H1 (cell line): ENCODE data around the gene CYP2C18. TPM values are rescaled to one million over a fixed set of nuclear protein-coding genes. Genes with fewer than 3 reads are reported as not detected.

Experiments used
- CTCF ChIA-PET: fragments of 300-600 bp; sonication (Branson Sonifier 250); formaldehyde crosslinking; loops from one replicate; lab custom pipeline; 2021; ENCODE audit not compliant: partially characterized antibody; lab: Charles Lee
- POLR2A ChIA-PET: fragments of 300-600 bp; sonication (Branson Sonifier 250); formaldehyde crosslinking; loops from one replicate; lab custom pipeline; 2021; ENCODE audit warnings: inconsistent platforms; ENCODE audit not compliant: partially characterized antibody; lab: Charles Lee
- DNase-seq, 2 experiments: peaks; one replicate each; pipeline versions ENCODE4 v3.0.0 to v3.0.0-alpha.2; 2010 to 2022; ENCODE audit warnings: low spot score in 2 of 2, low read depth in 1 of 2, mixed read lengths in 1 of 2
- FAIRE-seq: peaks from 2 replicates; lab custom pipeline; 2011; peaks lifted over from hg19 to GRCh38; lab: Jason Lieb, UNC
- H2AFZ ChIP-seq: 2 replicates; pipeline ENCODE4 v1.8.1; 2012; ENCODE audit warnings: low read length, inconsistent platforms
- H2AK5ac ChIP-seq: 2 replicates; pipeline ENCODE4 v1.6.1; 2013; ENCODE audit warnings: low read depth, low read length
- H2BK120ac ChIP-seq: replicated peaks from 2 replicates; pipeline ENCODE3; 2013; ENCODE audit warnings: low read depth, low read length, inconsistent platforms
- H2BK12ac ChIP-seq: 2 replicates; pipeline ENCODE4 v1.6.1; 2013; ENCODE audit warnings: low read depth, low read length
- H2BK15ac ChIP-seq: 2 replicates; pipeline ENCODE4 v1.6.1; 2013; ENCODE audit warnings: low read length
- H2BK20ac ChIP-seq: 2 replicates; pipeline ENCODE4 v1.6.1; 2013; ENCODE audit warnings: low read length
- H2BK5ac ChIP-seq: 2 replicates; pipeline ENCODE4 v1.6.1; 2013; ENCODE audit warnings: low read depth, low read length
- H3K14ac ChIP-seq: 2 replicates; pipeline ENCODE4 v1.6.1; 2013; ENCODE audit warnings: inconsistent platforms; ENCODE audit not compliant: insufficient read length
- H3K18ac ChIP-seq: 2 replicates; pipeline ENCODE4 v1.6.1; 2013; ENCODE audit warnings: low read length; ENCODE audit errors: extremely low read depth
- H3K23ac ChIP-seq: 2 replicates; pipeline ENCODE4 v1.6.1; 2013; ENCODE audit warnings: inconsistent platforms; ENCODE audit not compliant: insufficient read length
- H3K23me2 ChIP-seq: 2 replicates; pipeline ENCODE4 v1.6.1; 2013; ENCODE audit warnings: low read depth, low read length
- H3K27ac ChIP-seq: 2 replicates; pipeline ENCODE4 v1.6.1; 2011; ENCODE audit warnings: low read depth, low read length, inconsistent platforms
- H3K27me3 ChIP-seq, 4 experiments: replicated peaks in 1 of 4; 1 replicate in 1 of 4; 2 replicates in 3 of 4; pipeline versions ENCODE4 v1.6.1 to v1.8.1; 2011 to 2013; ENCODE audit warnings: low read length in 3 of 4, mild to moderate bottlenecking in 3 of 4, inconsistent platforms in 2 of 4, mixed read lengths in 2 of 4, moderate library complexity in 1 of 4; ENCODE audit not compliant: control insufficient read depth in 3 of 4, insufficient read depth in 3 of 4; ENCODE audit errors: extremely low read depth in 1 of 4
- H3K36me3 ChIP-seq, 4 experiments: 2 replicates each; pipeline versions ENCODE4 v1.6.1 to v1.8.1; 2011 to 2013; ENCODE audit warnings: mild to moderate bottlenecking in 4 of 4, low read length in 3 of 4, moderate library complexity in 2 of 4, control low read depth in 1 of 4, inconsistent platforms in 1 of 4; ENCODE audit not compliant: insufficient read depth in 4 of 4, control insufficient read depth in 2 of 4
- H3K4ac ChIP-seq: replicated peaks from 2 replicates; pipeline ENCODE3; 2013; ENCODE audit warnings: low read length, low read depth, mixed read lengths, inconsistent platforms; ENCODE audit not compliant: insufficient read length
- H3K4me1 ChIP-seq, 4 experiments: replicated peaks in 1 of 4; 1 replicate in 1 of 4; 2 replicates in 3 of 4; pipeline versions ENCODE4 v1.6.1 to v1.8.1; 2011 to 2013; ENCODE audit warnings: low read length in 3 of 4, inconsistent platforms in 2 of 4, mixed read lengths in 1 of 4; ENCODE audit not compliant: insufficient read depth in 4 of 4, control insufficient read depth in 3 of 4
- H3K4me2 ChIP-seq, 2 experiments: 2 replicates each; pipeline versions ENCODE4 v1.6.1 to v1.8.1; 2011 to 2013; ENCODE audit warnings: low read depth in 2 of 2, low read length in 2 of 2, control low read depth in 1 of 2, inconsistent platforms in 1 of 2, mild to moderate bottlenecking in 1 of 2; ENCODE audit not compliant: insufficient read depth in 1 of 2
- H3K4me3 ChIP-seq, 4 experiments: fragments of 200-600, 300-600 bp in 1 of 4; sonication (generic), shearing (Covaris generic), sonication (Bioruptor Twin) in 1 of 4; 2 replicates each; pipeline versions ENCODE4 v1.5.1 to v1.8.1; 2011 to 2016; ENCODE audit warnings: low read length in 4 of 4, low read depth in 3 of 4, control low read depth in 2 of 4, inconsistent platforms in 2 of 4, mild to moderate bottlenecking in 2 of 4, mixed read lengths in 1 of 4, moderate library complexity in 1 of 4; ENCODE audit not compliant: insufficient read depth in 2 of 4; ENCODE audit errors: extremely low read depth in 1 of 4
- H3K56ac ChIP-seq: replicated peaks from 2 replicates; pipeline ENCODE3; 2013; ENCODE audit warnings: low read depth, mild to moderate bottlenecking, mixed read lengths, low read length, inconsistent platforms; ENCODE audit not compliant: insufficient read length
- H3K79me1 ChIP-seq: 2 replicates; pipeline ENCODE4 v1.6.1; 2013; ENCODE audit warnings: low read depth, low read length, control low read depth
- H3K79me2 ChIP-seq, 2 experiments: 2 replicates each; pipeline versions ENCODE4 v1.6.1 to v1.8.1; 2012 to 2013; ENCODE audit warnings: low read length in 2 of 2, mild to moderate bottlenecking in 2 of 2, inconsistent platforms in 1 of 2; ENCODE audit not compliant: insufficient read depth in 2 of 2, control insufficient read depth in 1 of 2
- H3K9ac ChIP-seq, 4 experiments: replicated peaks in 1 of 4; 1 replicate in 1 of 4; 2 replicates in 3 of 4; pipeline versions ENCODE4 v1.6.1 to v1.8.1; 2011 to 2013; ENCODE audit warnings: low read depth in 3 of 4, low read length in 3 of 4, control low read depth in 2 of 4, mild to moderate bottlenecking in 2 of 4, moderate library complexity in 2 of 4, inconsistent platforms in 1 of 4; ENCODE audit errors: extremely low read depth in 1 of 4
- H3K9me3 ChIP-seq, 2 experiments: 2 replicates each; pipeline versions ENCODE4 v1.6.1 to v1.8.1; 2012 to 2013; ENCODE audit warnings: mild to moderate bottlenecking in 2 of 2, moderate library complexity in 2 of 2, control low read depth in 1 of 2, inconsistent platforms in 1 of 2, low read depth in 1 of 2, low read length in 1 of 2, mixed read lengths in 1 of 2; ENCODE audit not compliant: insufficient read depth in 2 of 2
- H4K20me1 ChIP-seq, 2 experiments: replicated peaks in 1 of 2; 2 replicates each; pipeline versions ENCODE3 to v1.8.1; 2011 to 2013; ENCODE audit warnings: inconsistent platforms in 2 of 2, low read length in 2 of 2, mild to moderate bottlenecking in 1 of 2; ENCODE audit not compliant: insufficient read depth in 2 of 2, control insufficient read depth in 1 of 2
- H4K5ac ChIP-seq: 2 replicates; pipeline ENCODE4 v1.6.1; 2013; ENCODE audit warnings: low read length, low read depth, mixed read lengths, inconsistent platforms; ENCODE audit not compliant: insufficient read length
- H4K8ac ChIP-seq: 2 replicates; pipeline ENCODE4 v1.8.0; 2013; ENCODE audit warnings: mild to moderate bottlenecking, moderate library complexity, low read length, inconsistent platforms; ENCODE audit not compliant: insufficient read depth; ENCODE audit errors: extremely low read depth
- H4K91ac ChIP-seq: replicated peaks from 2 replicates; pipeline ENCODE3; 2013; ENCODE audit warnings: low read length, mixed read lengths, inconsistent platforms; ENCODE audit not compliant: insufficient read length
- CTBP2 ChIP-seq: IDR thresholded peaks from 2 replicates; pipeline ENCODE4 v1.7.0; 2011; ENCODE audit warnings: borderline replicate concordance, mild to moderate bottlenecking, moderate library complexity, mixed read lengths, low read length; ENCODE audit not compliant: insufficient read depth, insufficient read length
- CTCF ChIP-seq, 3 experiments: IDR thresholded peaks; 1 replicate in 2 of 3; 2 replicates in 1 of 3; pipeline versions ENCODE4 v1.5.1 to v1.6.1; 2011; ENCODE audit warnings: low read length in 3 of 3, mild to moderate bottlenecking in 3 of 3, inconsistent platforms in 2 of 3, low read depth in 1 of 3, moderate library complexity in 1 of 3; ENCODE audit not compliant: insufficient read depth in 1 of 3; ENCODE audit errors: control extremely low read depth in 1 of 3
- HDAC2 ChIP-seq, 2 experiments: fragments of 300-600 bp in 1 of 2; sonication (generic) in 1 of 2; IDR thresholded peaks; 2 replicates each; pipeline ENCODE4 v1.6.1; 2011 to 2012; ENCODE audit warnings: low read depth in 2 of 2, low read length in 2 of 2, mild to moderate bottlenecking in 2 of 2, moderate library complexity in 2 of 2, borderline replicate concordance in 1 of 2, inconsistent platforms in 1 of 2
- NANOG ChIP-seq: IDR thresholded peaks from 2 replicates; pipeline ENCODE4 v1.6.1; 2011; ENCODE audit warnings: low read length, low read depth, mild to moderate bottlenecking, inconsistent platforms; ENCODE audit not compliant: insufficient read depth, poor library complexity, severe bottlenecking
- RAD21 ChIP-seq, 2 experiments: IDR thresholded peaks in 1 of 2; conservative IDR thresholded peaks in 1 of 2; 2 replicates each; pipeline ENCODE4 v1.6.1; 2011; ENCODE audit warnings: low read depth in 2 of 2, low read length in 2 of 2, improper control_type of control experiment in 1 of 2, inconsistent platforms in 1 of 2, mild to moderate bottlenecking in 1 of 2, moderate library complexity in 1 of 2
- SIN3A ChIP-seq, 2 experiments: IDR thresholded peaks in 1 of 2; conservative IDR thresholded peaks in 1 of 2; 2 replicates each; pipeline ENCODE4 v1.6.1; 2011 to 2012; ENCODE audit warnings: low read length in 2 of 2, improper control_type of control experiment in 1 of 2, low read depth in 1 of 2, mild to moderate bottlenecking in 1 of 2
- SP1 ChIP-seq: IDR thresholded peaks from 2 replicates; pipeline ENCODE4 v1.6.1; 2011; ENCODE audit warnings: low read depth, low read length
- SP4 ChIP-seq: IDR thresholded peaks from 2 replicates; pipeline ENCODE4 v1.6.1; 2012; ENCODE audit warnings: low read length, inconsistent platforms
- SRF ChIP-seq: IDR thresholded peaks from 2 replicates; pipeline ENCODE4 v1.6.1; 2011; ENCODE audit warnings: mild to moderate bottlenecking, low read depth, low read length, moderate library complexity
- SUZ12 ChIP-seq: fragments of 200-600 bp; sonication (generic); IDR thresholded peaks from 2 replicates; pipeline ENCODE4 v1.6.1; 2012; ENCODE audit warnings: mild to moderate bottlenecking, inconsistent platforms, low read length, moderate library complexity, mixed read lengths
- TBP ChIP-seq: IDR thresholded peaks from 2 replicates; pipeline ENCODE4 v1.6.1; 2011; ENCODE audit warnings: low read depth, low read length, improper control_type of control experiment
- WGBS, 2 experiments: shearing (Covaris generic) in 1 of 2; methylation state at CpG; one replicate each; pipeline versions ENCODE4 v1.1.6 to v1.1.7; 2013 to 2015; ENCODE audit warnings: low lambda C conversion rate in 2 of 2, mixed read lengths in 2 of 2, inconsistent platforms in 1 of 2, low coverage in 1 of 2, missing lambda C conversion rate in 1 of 2; ENCODE audit not compliant: insufficient replicate concordance in 2 of 2, insufficient coverage in 1 of 2, insufficient read length in 1 of 2; ENCODE audit errors: extremely low coverage in 1 of 2, missing lambda C conversion rate in 1 of 2; 5-methylcytosine and 5-hydroxymethylcytosine counted together
- polyA plus RNA-seq, 7 experiments: library from polyadenylated mRNA; depleted of rRNA in 3 of 7; stranded (reverse) in 5 of 7; unstranded in 2 of 7; fragments of >200 nt in 5 of 7; fragments of 200-250 nt in 2 of 7; gene quantifications; 1 replicate in 5 of 7; 2 replicates in 1 of 7; 4 replicates in 1 of 7; pipeline versions ENCODE4 v1.2.1 to v1.2.3, GENCODE V29; 2011 to 2013; ENCODE audit warnings: missing spikeins in 2 of 7, mixed read lengths in 2 of 7
- total RNA-seq: library from RNA; stranded (reverse); fragmentation: NEBNext Ultra II Directional; extraction: Animal tissue kit (Norgen Biotek cat#: 25700); gene quantifications from 2 replicates; pipeline ENCODE4 v1.2.1, GENCODE V29; 2021

Gene CYP2C18
- total and polyA plus RNA-seq, 2 of the 8 experiments (the other 6 are each of a cell fraction or from before 2014, with no cell fraction given): 0.17 TPM; not detected in 1

DNA sequence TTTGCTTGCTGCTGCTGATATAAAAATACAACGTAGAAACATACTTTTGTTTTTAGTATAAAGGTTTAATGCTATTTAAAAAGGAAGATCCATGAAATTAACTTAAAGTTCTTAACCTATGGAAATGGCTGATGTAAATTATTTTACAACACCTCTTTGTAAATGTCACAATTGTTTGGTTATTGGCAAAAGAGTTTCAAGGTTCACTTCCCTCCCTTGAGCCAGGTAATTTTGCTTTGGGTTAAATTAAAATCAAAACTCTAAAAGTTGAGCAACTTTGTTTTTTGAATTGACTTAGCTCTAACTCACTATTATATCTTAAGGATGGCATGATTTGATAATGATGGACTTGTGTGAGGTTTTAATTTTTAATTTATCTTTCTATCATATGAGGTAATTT is 39.2 kb upstream of the CYP2C18 start:
- no peak overlapping the region for H2BK15ac ChIP-seq
- H3K23me2 ChIP-seq: no peaks in the 10 kb centered on the region
- no peak overlapping the region for H2BK12ac ChIP-seq
- H3K4ac ChIP-seq: no peak overlapping the region
- H3K14ac ChIP-seq: no peak overlapping the region
- DNase-seq: no peak
- ChIA-PET CTCF (no interaction called here), POLR2A (no interaction called here)
- H4K5ac ChIP-seq: no peak overlapping the region
- no peaks in the 10 kb centered on the region for H3K4me1 ChIP-seq
- H3K36me3 ChIP-seq: no peaks in the 10 kb centered on the region
- no peaks in the 10 kb centered on the region for H3K9me3 ChIP-seq
- no peaks in the 10 kb centered on the region for H3K79me2 ChIP-seq
- H2BK20ac ChIP-seq: no peak overlapping the region
- no peak overlapping the region for H3K23ac ChIP-seq
- H4K91ac ChIP-seq: no peak overlapping the region
- H3K27ac ChIP-seq: no peak overlapping the region
- no peaks in the 10 kb centered on the region for H3K79me1 ChIP-seq
- no peak overlapping the region for H3K4me3 ChIP-seq
- H3K18ac ChIP-seq: no peak overlapping the region
- no peak overlapping the region for H2AK5ac ChIP-seq
- no peak for FAIRE-seq
- H2BK120ac ChIP-seq: no peak overlapping the region
- no peak overlapping the region for H4K8ac ChIP-seq
- H3K27me3 ChIP-seq: no peaks in the 10 kb centered on the region
- no peak overlapping the region for H2AFZ ChIP-seq
- no peak overlapping the region for H3K4me2 ChIP-seq
- no peak overlapping the region for H2BK5ac ChIP-seq
- no peak overlapping the region for H3K56ac ChIP-seq
- 90% methylated on average over 1 of the region's 1 CpG; no CpG with 5 or more reads in 1 of the 2 experiments for WGBS, 2 experiments
- H3K9ac ChIP-seq: no peak overlapping the region
- no peaks in the 10 kb centered on the region for H4K20me1 ChIP-seq
- TF ChIP-seq CTBP2 (no peak), TBP (no peak), SIN3A (conservative IDR thresholded peaks at IDR 0.05 in 1 of 2, IDR thresholded peaks at IDR 0.05 in 1 of 2; ENCODE audit: low read depth in 1 of 2, low read length in 2 of 2) (no peak), SRF (no peak), NANOG (no peak), SP4 (no peak), HDAC2 (IDR thresholded peaks at IDR 0.05; ENCODE audit: borderline replicate concordance in 1 of 2, low read depth in 2 of 2, low read length in 2 of 2) (no peak), RAD21 (IDR thresholded peaks at IDR 0.05 in 1 of 2, conservative IDR thresholded peaks at IDR 0.05 in 1 of 2; ENCODE audit: low read depth in 2 of 2, low read length in 2 of 2) (no peak), SP1 (no peak), SUZ12 (no peak), CTCF (IDR thresholded peaks at IDR 0.05; ENCODE audit: control extremely low read depth in 1 of 3, insufficient read depth in 1 of 3, low read depth in 1 of 3, low read length in 3 of 3) (no peak)
